Forelimb muscle (tissue), 1 donor: ENCODE measurements around the gene TRIM16. TPM values are rescaled to one million over a fixed set of nuclear protein-coding genes. Genes with fewer than 3 reads are reported as not detected.
"Not testable (repeated sequence)": the region's sequence is repeated elsewhere in the genome, so short reads cannot be mapped to it uniquely, and the experiment has no call there.

ENCODE experiments used
- DNase-seq: peaks from one replicate; pipeline ENCODE4 v3.0.0-alpha.2; 2013; ENCODE audit warnings: low read depth
- polyA plus RNA-seq: library from polyadenylated mRNA; unstranded; fragments of 120-200 nt; gene quantifications from one replicate; pipeline ENCODE4 v1.2.1, GENCODE V29; 2013; ENCODE audit not compliant: insufficient read length

TRIM16 gene
- 45.8 TPM for polyA plus RNA-seq

DNA sequence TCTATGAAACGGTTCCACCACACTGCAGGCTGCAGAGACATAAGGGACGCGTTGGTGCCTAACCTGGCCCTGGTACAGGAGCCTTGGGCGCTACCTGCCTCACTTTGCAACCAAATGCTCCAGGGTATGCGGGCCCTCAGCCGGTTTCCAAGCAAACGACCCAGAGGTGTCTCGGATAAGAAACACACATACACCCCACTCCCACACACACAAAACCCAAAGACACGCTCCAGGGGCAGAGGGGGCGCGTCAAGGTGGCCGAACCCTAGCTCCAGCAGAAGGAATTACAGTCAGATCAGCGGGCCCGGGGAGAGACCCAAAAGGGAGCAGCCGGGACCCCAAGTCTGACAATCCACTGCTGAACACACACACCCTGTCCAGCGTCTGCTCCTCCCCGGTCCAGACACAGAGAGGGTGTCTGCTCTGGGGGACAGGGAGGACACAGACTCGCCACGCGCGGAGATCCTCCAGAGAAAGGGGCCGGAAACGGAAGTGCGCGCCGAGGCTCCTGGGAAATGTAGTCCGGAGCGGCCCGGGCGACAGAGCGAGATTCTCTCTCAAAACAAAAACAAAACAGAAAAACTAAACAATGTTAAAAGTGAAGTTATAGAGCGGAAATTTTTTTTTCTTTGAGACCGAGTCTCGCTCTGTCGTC is at the start of gene TRIM16:
Gene TRIM16, minus strand, starts transcription at position 488 of the 655 bp plus-strand sequence. CDS start 32,702 bp downstream, outside the sequence.
- peak; percentile 14 for DNase-seq

DNA sequence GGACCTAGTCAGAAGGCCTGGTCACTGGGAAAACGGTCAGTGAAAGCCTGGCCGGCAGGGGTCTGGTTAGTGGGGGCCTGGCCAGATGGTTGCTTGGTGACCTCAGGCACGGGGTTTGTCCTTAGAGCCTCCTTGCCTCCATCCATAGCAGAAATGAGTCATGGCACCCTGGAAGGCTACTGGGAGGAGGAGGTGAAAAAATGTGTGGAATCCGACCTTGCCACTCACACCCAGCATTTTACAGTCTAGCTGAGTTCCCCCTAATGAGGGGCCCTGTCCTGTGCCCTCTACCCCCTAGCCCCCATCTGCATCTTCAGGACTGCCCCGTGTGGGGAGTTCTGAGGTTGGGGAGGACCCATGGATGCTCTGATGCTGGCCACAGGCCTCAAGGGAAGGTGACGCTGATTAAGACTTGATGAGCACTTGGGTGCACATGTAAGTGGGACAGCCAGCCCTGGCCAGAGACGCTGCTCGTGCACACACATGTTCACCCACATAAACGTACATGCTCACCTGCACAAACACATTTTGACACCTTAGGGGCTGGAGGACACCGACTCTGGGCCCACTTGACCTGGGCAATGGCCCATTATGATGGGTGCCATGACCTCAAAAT is 49.2 kb upstream of the TRIM16 start:
- not testable (repeated sequence) for DNase-seq

DNA sequence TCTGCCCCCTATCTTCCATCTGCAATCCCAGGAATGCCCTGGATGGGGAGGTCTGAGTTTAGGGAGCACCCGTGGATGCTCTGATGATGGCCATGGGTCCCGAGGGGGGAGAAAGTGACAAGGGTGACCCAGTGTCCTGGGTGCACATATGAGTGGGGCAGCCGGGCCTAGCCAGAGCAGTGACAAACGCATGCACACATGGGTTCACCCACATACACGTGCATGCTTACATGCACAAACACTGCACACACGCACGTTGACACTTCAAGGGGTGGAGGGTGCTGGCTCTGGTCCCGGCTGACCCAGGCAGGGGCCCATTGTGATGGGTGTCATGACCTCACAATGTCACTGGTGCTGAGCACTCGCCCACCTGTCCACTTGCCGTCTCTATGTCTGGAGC is 47.8 kb upstream of the TRIM16 start, which contains the start of gene TBC1D26:
Gene TBC1D26, plus strand, starts transcription at position 384 of the 400 bp plus-strand sequence. CDS start 3,066 bp downstream, outside the sequence.
- DNase-seq = not testable (repeated sequence)

DNA sequence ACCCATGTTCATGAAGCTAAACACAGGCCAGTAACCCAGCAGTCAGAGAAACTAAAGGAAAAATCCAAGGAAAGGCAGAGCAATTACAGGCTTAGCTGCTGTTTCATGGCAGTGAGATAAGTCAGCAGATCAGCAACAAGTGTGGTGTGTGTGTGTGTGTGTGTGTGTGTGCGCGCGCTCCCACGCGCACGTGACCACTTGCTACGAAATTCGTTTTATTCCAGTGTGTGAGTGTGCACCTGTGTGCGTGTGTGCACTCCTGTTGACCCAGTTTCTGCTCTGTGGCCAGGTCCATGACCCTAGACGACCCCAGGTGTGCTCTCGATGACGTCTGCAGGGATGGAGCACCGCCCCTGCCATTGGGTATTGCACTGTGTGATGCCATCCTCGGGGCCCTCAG is 46.4 kb upstream of the TRIM16 start:
- not testable (repeated sequence) for DNase-seq

DNA sequence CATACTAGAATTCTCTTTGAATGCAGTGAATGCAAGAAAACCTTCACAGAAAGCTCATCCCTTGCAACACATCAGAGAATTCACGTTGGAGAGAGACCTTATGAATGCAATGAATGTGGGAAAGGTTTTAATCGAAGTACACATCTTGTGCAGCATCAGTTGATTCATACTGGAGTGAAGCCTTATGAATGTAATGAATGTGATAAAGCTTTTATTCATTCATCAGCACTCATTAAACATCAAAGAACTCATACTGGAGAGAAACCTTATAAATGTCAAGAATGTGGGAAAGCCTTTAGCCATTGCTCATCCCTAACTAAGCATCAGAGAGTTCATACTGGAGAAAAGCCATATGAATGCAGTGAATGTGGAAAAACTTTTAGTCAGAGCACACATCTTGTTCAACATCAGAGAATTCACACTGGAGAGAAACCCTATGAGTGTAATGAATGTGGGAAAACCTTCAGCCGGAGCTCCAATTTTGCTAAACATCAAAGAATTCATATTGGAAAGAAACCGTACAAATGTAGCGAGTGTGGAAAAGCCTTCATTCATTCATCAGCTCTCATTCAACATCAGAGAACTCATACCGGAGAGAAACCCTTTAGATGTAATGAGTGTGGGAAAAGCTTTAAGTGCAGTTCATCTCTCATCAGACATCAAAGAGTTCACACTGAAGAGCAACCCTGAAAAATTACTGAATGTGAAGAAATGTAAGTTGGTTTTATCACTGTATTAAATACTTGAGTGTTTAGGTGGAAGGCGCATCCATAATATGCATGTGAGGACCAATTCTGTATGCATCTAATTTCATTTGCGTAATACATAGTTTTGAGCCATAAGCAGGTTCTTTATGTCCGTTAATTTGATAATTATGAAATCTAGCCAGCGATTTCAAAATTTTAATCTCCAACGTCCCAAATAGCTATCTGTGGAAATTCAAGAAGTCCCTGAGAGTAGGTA is 32.8 kb upstream of the TRIM16 start:
- not testable (repeated sequence) for DNase-seq

DNA sequence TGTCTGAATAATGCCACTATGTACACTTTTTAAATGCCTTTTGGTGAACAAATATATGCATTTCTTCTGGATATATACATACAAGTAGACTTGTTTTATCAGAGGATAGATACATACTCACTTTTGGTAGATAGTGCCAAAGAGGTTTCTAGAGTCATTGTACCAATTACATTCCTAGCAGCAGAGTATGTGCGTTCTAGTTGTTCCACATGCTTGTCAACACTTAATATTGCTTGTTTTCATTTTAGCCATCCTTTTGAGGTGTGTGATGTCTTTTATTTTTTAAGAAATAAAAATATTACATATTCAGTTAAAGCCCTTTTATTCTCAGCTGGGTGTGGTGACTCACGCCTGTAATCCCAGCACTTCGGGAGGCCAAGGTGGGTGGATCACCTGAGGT is 24.8 kb upstream of the TRIM16 start:
- DNase-seq = not testable (repeated sequence)

DNA sequence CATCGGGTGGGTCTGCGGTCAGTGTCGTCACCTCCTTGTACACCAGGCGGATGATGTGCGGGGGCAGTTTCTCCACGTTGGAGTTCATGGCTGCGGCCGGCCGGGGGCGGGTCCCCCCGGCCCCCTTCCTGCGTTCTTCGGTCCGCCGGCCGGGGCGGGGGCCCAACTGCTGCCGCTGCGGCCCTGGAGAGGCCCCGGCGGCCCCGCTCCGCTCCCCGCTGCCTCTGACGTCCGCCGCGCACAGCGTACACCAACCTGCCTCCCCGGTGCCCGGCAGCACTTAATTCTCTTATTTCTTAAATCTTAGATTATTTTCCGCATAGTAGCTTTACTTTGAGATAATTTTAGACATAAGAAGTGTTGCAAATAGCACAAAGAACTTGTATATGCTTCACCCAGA is 20.7 kb upstream of the TRIM16 start:
- DNase-seq = not testable (repeated sequence)

DNA sequence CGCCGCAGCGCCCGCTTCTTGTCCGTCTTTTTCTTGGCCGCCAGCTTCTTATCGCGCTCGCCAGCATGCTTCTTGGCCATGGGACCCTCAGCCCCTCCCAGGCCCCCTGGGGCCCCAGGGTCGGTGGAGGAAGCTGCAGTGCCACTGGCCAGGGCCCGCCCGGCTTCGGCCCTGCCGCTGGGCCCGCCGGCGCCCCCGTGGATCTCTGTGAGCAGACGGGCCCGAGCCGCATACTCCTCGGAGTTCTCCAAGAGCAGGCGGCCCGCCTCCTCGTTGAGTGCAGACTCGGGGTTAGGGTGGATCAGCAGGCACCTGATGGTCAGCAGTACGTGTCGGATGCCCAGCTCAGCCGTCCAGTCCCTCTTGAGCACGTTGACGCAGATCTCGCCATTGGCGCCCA is 20.1 kb upstream of the TRIM16 start:
- not testable (repeated sequence) for DNase-seq

DNA sequence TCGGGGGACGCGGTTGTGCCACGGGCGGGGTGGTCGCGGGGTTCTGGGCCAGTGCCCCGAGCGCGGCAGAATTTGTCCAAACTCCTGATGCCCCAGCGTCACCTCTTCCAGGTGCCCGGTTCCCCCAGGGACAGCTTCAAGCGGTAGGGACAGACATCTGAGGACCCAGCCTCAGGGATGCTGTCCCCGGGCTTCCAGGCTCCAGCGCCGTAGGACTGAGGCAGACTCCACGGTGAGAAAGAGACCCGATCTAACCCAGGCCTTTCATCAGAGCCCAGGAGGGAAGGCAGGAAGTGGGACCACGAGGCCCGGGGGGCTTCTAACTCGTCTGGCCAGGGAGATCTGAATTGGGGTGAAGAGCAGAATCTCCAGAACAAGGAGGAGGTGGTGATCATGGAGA is 15.8 kb upstream of the TRIM16 start:
- not testable (repeated sequence) for DNase-seq

DNA sequence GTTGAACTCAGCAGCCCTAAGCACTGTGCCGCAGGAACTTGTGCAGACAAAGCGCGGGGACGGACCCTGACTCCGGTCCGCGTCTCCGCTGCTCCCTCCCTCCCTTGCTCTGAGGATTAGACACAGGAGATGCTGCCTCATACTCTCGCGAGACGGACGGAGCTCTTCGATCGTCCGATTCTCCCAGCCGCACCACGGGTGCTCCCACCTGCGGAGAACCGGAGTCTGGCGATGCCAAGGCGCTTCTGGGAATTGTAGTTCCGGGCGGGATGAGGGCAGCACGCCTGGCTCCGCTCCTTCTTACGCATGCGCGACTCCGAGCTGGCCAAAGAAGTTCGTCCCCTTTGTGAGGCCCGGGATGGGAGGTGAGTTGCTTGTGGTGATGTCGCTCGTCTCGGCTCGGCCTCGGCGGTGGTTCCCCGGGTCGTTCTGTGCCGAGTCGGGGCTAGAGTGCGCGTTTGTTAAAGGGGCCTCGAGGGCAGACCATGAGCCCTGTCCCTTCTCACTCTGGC is 15.4 kb upstream of the TRIM16 start, which contains the start of gene ZNF286A:
Gene ZNF286A, plus strand, starts transcription at position 340 of the 512 bp plus-strand sequence. CDS start 578 bp downstream, outside the sequence.
- peak; percentile 99 for DNase-seq

DNA sequence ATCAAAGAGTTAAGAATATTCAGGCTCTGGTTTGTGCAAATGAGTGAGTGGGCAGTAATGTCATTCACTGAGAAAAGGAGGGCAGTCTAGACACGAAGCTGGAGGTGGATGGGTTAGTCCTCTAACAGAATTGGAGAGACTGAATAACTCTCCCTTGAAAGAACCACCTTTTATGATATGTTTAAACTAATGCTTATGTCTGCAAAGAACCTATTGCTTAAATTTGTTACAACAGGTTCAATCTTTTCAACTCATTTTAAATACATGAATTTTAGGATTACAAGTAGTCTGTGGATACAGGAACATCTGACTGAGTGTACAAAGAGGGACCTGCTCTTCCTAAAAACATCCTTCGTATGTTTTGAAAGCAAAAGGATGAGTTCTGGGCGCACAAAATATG is 14.9 kb upstream of the TRIM16 start:
- DNase-seq = not testable (repeated sequence)

DNA sequence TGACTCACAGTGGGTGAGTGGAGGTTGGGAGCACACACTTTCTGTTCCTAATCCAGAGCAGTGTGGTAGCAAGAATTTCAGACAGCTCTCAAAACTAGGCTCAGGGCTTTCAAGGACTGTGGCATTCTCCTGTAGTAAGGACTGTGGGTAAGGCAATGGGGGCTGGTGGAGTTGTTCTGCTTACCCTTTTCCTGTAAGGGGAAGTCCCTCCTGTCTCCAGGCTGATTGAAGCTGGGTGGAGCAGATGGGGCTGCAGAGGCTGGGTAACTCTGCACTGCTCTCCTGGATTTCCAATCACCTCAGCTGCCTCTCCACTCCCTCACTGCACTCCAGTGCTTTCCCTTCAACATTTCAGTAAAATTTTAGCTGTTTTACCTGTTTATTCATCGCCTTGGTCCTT is 3.4 kb upstream of the TRIM16 start:
- not testable (repeated sequence) for DNase-seq

DNA sequence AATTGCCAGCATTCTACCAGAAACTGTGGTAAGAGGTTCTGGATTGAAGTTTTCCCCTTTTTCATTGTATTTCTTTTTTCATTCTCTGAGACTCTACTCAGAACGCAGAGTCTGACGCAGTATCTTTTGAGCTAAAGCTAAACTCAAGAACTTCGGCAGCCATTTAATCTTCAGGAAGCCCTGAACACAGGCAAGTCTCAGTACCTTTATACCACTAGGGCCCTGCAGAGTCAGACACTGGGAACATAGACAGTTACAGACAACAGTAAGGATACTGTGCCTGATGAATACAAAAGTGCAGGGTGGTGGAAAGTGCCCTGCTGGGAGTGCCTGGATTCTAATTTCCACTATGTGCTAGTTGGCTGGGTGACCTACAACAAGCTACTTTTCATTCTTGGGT is 976 bp downstream of the TRIM16 start:
- DNase-seq = not testable (repeated sequence)

DNA sequence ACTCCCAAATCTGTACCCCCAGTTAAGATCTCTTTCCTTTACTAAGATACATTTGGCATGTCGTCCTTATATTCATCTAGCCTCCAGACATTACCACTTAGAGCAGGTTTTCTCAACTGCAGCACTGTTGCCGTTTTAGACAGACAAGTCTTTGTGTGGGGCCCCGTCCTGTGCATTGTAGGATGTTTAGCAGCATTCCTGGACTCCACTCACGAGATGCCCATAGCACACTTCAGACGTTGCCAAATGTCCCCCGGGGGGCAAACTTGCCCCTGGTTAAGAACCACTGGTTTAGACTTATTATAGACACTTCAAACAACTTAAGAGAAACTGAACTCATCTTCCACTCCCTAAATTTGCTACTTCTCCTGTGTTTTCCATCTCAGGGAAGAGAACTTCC is 8.1 kb downstream of the TRIM16 start:
- not testable (repeated sequence) for DNase-seq

DNA sequence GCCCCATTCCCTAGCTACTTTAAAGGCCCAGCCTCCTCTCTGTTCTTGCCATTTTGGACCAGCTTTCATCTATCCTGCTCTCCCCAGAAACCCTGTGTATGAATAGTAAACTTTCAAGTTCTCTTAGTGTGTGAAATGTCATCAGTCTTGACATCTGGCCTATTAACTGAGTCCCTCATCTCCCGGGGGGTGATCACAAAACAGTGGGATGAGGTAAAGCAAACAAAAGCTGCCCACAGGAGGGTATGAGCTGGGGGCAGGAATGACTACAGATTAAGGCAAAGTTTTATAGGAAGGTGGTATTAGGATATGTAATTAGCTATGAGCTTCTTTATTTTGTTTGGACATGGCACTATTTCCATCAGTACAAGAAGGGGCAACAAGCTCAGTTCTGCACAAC is 9.5 kb downstream of the TRIM16 start:
- DNase-seq = not testable (repeated sequence)

DNA sequence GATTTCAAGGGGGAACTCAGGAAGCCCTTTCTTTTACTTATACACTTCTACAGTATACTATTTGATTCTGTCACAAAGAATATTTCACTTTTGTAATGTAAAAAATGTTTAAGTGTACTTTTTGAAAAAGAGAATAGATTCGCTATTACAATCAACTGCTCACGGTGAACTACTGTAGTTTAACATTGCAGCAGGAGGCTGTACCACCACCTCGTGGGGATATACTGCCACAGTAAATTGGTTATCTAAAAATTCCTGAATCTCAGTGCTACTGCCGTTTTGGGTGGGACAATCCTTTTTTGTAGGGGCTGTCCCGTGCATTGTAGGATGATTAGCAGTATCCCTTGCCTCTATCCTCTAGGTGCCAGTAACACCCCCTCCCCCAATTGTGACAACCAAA is 14.6 kb downstream of the TRIM16 start:
- not testable (repeated sequence) for DNase-seq

DNA sequence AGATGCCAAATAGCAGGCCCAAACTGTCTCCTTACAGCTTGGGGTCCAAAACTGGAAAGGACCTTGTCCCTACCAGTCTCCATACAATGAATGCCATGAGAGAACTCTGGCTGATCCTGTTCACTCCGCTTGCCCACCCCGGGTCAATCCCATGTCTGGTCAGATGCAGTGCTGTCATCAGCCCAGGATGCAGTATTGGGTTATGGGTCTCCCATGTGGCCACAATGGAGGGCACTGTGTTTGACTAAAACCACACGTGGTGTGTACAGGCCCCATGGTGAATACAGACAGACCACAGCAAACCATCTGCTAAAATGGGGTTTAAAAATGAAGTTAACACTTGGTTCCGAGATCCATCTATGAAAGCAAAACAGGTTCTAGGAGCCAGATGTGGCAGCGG is 20.4 kb downstream of the TRIM16 start:
- no peak for DNase-seq

DNA sequence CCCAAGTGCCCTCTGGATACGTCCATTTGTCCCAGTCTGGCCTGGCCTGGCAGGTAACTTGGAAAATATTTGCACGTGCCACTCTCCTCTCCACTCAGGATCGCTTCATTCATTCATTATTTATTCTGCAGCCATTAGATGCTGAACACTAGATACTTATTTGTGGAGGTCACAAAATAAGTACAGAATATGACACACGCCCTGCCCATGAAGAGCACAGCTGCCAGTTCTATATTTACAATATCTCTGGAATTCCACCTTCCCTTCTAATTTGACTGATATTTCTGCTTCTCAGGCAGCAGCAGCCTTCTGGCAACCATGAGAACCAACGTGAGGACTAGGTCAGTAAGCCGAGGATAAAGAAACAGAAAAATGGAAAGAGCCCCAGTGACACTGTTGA is 20.9 kb downstream of the TRIM16 start:
- no peak for DNase-seq

DNA sequence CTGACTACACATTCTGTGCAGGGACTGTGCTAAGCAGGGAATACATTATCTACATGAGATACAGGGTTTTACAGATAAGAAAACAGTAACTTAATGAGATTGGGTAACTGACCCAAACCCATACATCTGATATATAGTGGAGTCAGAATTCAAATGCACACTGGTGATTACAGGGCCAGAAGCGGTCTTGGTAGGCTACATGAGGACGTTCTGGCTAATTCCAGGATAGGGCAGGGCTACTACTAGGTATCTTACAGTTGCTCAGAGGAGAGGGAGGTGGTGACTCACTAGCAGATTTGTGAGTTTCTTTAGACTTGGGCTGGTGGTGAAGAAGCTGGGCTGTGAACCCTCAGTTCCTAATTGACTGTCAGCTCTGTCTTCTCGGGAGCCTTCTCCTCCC is 21.4 kb downstream of the TRIM16 start:
- no peak for DNase-seq

DNA sequence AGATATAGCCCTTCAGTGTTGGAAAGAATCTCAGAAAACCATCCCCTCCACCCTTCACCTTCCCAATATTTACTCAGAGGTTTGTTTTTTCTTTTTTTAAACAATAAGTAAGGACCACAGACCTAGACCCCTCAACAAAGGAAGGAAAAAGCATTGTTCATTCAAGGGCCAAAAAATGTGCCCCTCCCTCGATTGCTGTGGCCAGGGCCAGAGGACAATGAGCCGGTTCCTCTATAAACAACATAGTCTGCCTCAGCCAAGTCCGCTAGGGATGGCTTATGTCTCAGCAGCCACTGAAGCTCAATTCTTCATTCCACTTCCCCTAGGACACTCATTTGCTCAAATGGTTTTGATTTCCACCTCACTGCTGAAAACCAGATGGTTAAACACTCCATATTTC is 24.0 kb downstream of the TRIM16 start:
- no peak for DNase-seq

DNA sequence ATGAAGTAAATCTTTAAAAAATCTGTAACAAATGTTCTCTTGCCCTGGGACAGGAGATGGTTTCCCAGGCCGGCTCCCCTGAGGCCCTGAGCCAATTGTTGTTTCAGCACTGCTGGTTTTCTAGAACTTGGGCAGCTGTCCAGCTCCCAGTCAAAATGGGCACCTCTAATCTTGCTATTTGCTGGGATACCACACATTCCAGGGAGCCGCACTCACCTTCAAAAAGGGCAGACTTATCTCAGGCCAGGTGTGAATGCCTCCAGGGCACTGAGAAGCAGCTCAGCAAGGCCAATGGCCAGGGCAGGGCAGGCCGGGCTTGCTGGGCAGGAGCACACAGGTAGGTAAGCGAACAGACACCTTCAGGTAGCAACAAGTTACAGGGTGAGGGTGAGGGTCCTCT is 24.4 kb downstream of the TRIM16 start:
- DNase-seq = no peak

DNA sequence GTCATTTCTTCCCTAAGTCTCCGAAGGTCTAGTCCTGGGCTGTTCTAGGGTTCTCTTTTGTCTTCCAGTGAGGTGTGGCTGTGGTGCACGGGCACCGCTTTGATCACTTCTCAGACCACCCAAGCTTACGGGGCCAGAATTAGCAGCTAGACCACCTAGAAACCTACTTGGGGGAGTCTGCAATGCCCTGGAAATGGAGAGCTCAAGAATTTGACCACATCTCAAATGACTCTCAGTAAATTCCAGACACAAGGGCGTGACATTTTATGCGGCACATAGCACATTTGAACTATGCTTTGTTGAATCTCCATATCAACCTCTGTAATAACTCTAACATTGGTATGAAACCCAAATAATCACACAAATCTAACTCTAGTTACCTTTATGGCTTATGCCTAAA is 24.9 kb downstream of the TRIM16 start:
- DNase-seq = no peak
